Measurements from ENCODE around the gene EIF3D. TPM values are rescaled to one million over a fixed set of nuclear protein-coding genes. Genes with fewer than 3 reads are reported as not detected.

Gene EIF3D
- total RNA-seq, 3 donors from 2014 or later (not counting 1 experiment from before 2014, with no cell fraction given), result 205 to 251 (median 215) TPM

GRCh38 chr22:36568846-36569245 lies 39.9 kb upstream of the EIF3D start:
- no peaks in the 10 kb centered on the region for H3K4me1 Mint-ChIP-seq
- no peak overlapping the region for H3K4me3 Mint-ChIP-seq
- Histone ChIP-seq H3K4me3 (ENCODE audit: low read length) (no peak overlapping the region), H3K9me3 (ENCODE audit: control insufficient read depth, insufficient read depth, low read length) (no peaks in the 10 kb centered on the region), H3K27ac (ENCODE audit: low read length) (no peak overlapping the region), H3K4me1 (ENCODE audit: control insufficient read depth, insufficient read depth, low read length) (no peaks in the 10 kb centered on the region), H3K27me3 (ENCODE audit: control insufficient read depth, insufficient read depth, low read length) (peaks cover 2% of the 10 kb centered on the region), H3K36me3 (ENCODE audit: control insufficient read depth, insufficient read depth, low read length) (no peaks in the 10 kb centered on the region)
- no peaks in the 10 kb centered on the region for H3K36me3 Mint-ChIP-seq
- ATAC-seq (no peak), DNase-seq (no peak)
- H3K9me3 Mint-ChIP-seq, result no peaks in the 10 kb centered on the region
- intact Hi-C loops (cut with micrococcal nuclease), result no loop called here
- peaks cover 19 to 25% of the 10 kb centered on the region in 2 donors for H3K27me3 Mint-ChIP-seq (ENCODE audit: low read depth in 2 of 2)
- 97% methylated on average over 3 of the region's 6 CpGs for WGBS (ENCODE audit: insufficient coverage)
- no peak for TF ChIP-seq CTCF (IDR thresholded peaks at IDR 0.05)
- no peak overlapping the region for H3K27ac Mint-ChIP-seq

GRCh38 chr22:36566720-36567119 lies 37.8 kb upstream of the EIF3D start:
- H3K27me3 Mint-ChIP-seq (ENCODE audit: low read depth in 2 of 2), result peaks cover 29 to 34% of the 10 kb centered on the region in 2 donors
- DNase-seq, result no peak

GRCh38 chr22:36565686-36566085 lies 36.7 kb upstream of the EIF3D start:
- no peaks in the 10 kb centered on the region for H3K9me3 Mint-ChIP-seq
- Histone ChIP-seq H3K27ac (ENCODE audit: low read length) (no peak overlapping the region), H3K4me1 (ENCODE audit: control insufficient read depth, insufficient read depth, low read length) (peaks cover 4% of the 10 kb centered on the region), H3K9me3 (ENCODE audit: control insufficient read depth, insufficient read depth, low read length) (no peaks in the 10 kb centered on the region), H3K4me3 (ENCODE audit: low read length) (no peak overlapping the region), H3K36me3 (ENCODE audit: control insufficient read depth, insufficient read depth, low read length) (no peaks in the 10 kb centered on the region), H3K27me3 (ENCODE audit: control insufficient read depth, insufficient read depth, low read length) (peaks cover 4% of the 10 kb centered on the region)
- WGBS (ENCODE audit: insufficient coverage), result 85% methylated on average over 6 of the region's 6 CpGs
- no peak for DNase-seq
- no peak overlapping the region for H3K4me3 Mint-ChIP-seq
- intact Hi-C loops (cut with micrococcal nuclease), result no loop called here
- no peak for ATAC-seq
- no peak overlapping the region for H3K27ac Mint-ChIP-seq
- no peaks in the 10 kb centered on the region for H3K4me1 Mint-ChIP-seq
- peaks cover 29 to 34% of the 10 kb centered on the region in 2 donors for H3K27me3 Mint-ChIP-seq (ENCODE audit: low read depth in 2 of 2)
- no peaks in the 10 kb centered on the region for H3K36me3 Mint-ChIP-seq
- no peak for TF ChIP-seq CTCF (IDR thresholded peaks at IDR 0.05)

More at GRCh38 chr22:36566720-36567119, 37.8 kb upstream of the EIF3D start:
- ATAC-seq, result no peak
- peaks cover 4% of the 10 kb centered on the region for H3K27me3 ChIP-seq (ENCODE audit: control insufficient read depth, insufficient read depth, low read length)
- no peak for TF ChIP-seq CTCF (IDR thresholded peaks at IDR 0.05)
- Mint-ChIP-seq H3K36me3 (no peaks in the 10 kb centered on the region), H3K27ac (no peak overlapping the region), H3K4me3 (no peak overlapping the region), H3K4me1 (no peaks in the 10 kb centered on the region), H3K9me3 (no peaks in the 10 kb centered on the region)
- intact Hi-C loops (cut with micrococcal nuclease), result no loop called here
- H3K27ac ChIP-seq (ENCODE audit: low read length), result no peak overlapping the region
- no peaks in the 10 kb centered on the region for H3K9me3 ChIP-seq (ENCODE audit: control insufficient read depth, insufficient read depth, low read length)
- no peak overlapping the region for H3K4me3 ChIP-seq (ENCODE audit: low read length)
- H3K36me3 ChIP-seq (ENCODE audit: control insufficient read depth, insufficient read depth, low read length), result no peaks in the 10 kb centered on the region
- 75% methylated on average over 7 of the region's 8 CpGs for WGBS (ENCODE audit: insufficient coverage)
- H3K4me1 ChIP-seq (ENCODE audit: control insufficient read depth, insufficient read depth, low read length), result peaks cover 4% of the 10 kb centered on the region

GRCh38 chr22:36565159-36565507 lies 36.2 kb upstream of the EIF3D start:
- Mint-ChIP-seq H3K9me3 (no peaks in the 10 kb centered on the region), H3K27me3 (ENCODE audit: low read depth in 2 of 2) (peaks cover 29 to 34% of the 10 kb centered on the region in 2 donors), H3K36me3 (no peaks in the 10 kb centered on the region), H3K4me3 (no peak overlapping the region), H3K27ac (no peak overlapping the region), H3K4me1 (no peaks in the 10 kb centered on the region)
- Histone ChIP-seq H3K4me1 (ENCODE audit: control insufficient read depth, insufficient read depth, low read length) (peaks cover 4% of the 10 kb centered on the region), H3K9me3 (ENCODE audit: control insufficient read depth, insufficient read depth, low read length) (no peaks in the 10 kb centered on the region), H3K36me3 (ENCODE audit: control insufficient read depth, insufficient read depth, low read length) (no peaks in the 10 kb centered on the region), H3K27me3 (ENCODE audit: control insufficient read depth, insufficient read depth, low read length) (peaks cover 4% of the 10 kb centered on the region), H3K4me3 (ENCODE audit: low read length) (no peak overlapping the region), H3K27ac (ENCODE audit: low read length) (no peak overlapping the region)
- 93% methylated on average over 5 of the region's 5 CpGs for WGBS (ENCODE audit: insufficient coverage)
- no peak for TF ChIP-seq CTCF (IDR thresholded peaks at IDR 0.05)
- intact Hi-C loops (cut with micrococcal nuclease), result no loop called here
- ATAC-seq (no peak), DNase-seq (no peak)
